NCI-H187 treated with DMSO at 0.1 percent for 48 hours (cell line): Measurements from ENCODE around the gene GFER.
"Not testable (repeated sequence)": the region's sequence is repeated elsewhere in the genome, so short reads cannot be mapped to it uniquely, and the experiment has no call there.

Experiments
- DNase-seq: peaks from one replicate; lab custom pipeline; 2025; lab: John Stamatoyannopoulos, UW

Gene GFER

DNA sequence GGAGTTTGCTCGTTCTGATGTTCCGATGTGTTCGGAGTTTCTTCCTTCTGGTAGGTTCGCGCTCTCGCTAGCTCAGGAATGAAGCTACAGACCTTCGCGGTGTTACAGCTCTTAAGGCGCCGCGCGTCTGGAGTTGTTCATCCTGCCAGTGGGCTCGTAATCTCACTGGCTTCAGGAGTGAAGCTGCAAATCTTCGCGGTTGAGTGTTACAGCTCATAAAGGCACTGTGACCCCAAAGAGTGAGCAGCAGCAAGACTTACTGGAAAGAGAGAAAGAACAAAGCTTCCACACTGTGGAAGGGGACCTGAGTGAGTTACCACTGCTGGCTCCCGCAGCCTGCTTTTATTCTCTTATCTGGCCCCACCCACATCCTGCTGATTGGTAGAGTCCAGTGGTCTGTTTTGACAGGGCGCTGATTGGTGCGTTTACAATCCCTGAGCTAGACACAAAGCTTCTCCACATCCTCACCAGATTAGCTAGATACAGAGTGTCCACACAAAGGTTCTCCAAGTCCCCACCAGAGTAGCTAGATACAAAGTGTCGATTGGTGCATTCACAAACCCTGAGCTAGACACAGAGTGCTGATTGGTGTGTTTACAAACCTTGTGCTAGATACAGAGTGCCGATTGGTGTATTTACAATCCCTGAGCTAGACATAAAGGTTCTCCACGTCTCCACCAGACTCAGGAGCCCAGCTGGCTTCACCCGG is 26.4 kb upstream of the GFER start:
- DNase-seq = not testable (repeated sequence)

DNA sequence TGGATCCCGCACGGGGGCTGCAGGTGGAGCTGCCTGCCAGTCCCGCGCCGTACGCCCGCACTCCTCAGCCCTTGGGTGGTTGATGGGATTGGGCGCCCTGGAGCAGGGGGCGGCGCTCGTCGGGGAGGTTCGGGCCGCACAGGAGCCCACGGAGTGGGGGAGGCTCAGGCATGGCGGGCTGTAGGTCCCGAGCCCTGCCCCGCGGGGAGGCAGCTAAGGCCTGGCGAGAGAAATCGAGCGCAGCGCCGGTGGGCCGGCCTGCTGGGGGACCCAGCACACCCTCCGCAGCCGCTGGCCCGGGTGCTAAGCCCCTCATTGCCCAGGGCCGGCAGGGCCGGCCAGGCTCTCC is 25.9 kb upstream of the GFER start:
- DNase-seq = not testable (repeated sequence)

- no peak for DNase-seq
These were observed 25.2 kb upstream of the GFER start for GRCh38 chr16:1958715-1959268.

DNA sequence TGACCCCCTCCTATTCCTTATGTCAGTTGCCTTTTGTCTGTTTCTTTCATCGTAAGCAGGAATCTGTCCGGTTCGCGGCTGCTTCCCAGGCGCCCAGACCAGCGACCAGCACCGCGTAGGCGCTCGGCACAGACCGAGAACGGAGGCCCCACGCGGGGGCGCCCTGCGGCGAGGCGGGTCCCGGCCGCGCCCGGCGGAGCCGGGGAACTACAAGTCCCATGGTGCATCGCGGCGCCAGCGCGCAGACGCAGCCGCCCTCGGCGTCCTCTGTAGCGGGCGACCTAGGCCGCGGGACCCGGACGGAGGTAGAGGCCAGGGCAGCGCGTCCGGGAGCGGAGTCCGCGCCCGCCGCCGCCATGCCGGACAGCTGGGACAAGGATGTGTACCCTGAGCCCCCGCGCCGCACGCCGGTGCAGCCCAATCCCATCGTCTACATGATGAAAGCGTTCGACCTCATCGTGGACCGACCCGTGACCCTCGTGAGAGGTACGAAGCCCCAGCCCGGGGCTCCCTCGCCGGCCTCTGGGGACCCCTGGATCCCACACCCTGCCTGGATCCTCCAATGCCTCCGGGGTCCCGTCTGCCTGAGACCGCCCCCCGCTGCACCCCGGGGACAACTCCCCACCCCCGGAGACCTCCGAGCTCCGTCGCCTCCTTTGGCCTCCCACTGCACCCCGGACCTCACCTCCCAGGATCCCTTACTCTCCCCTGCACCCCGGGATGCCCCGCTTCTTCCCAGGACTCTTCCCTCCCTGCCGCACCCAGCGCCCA is 24.5 kb upstream of the GFER start, which contains the start of gene NDUFB10:
NDUFB10 (plus strand) TSS at position 270 of the 771 bp plus-strand sequence; CDS start at position 357, 87 bp downstream.
- DNase-seq = peak; percentile 37

- no peak for DNase-seq
These were observed 23.0 kb upstream of the GFER start for GRCh38 chr16:1960665-1961630.

GRCh38 chr16:1961651-1962067 is 22.3 kb upstream of the GFER start:
- no peak for DNase-seq

DNA sequence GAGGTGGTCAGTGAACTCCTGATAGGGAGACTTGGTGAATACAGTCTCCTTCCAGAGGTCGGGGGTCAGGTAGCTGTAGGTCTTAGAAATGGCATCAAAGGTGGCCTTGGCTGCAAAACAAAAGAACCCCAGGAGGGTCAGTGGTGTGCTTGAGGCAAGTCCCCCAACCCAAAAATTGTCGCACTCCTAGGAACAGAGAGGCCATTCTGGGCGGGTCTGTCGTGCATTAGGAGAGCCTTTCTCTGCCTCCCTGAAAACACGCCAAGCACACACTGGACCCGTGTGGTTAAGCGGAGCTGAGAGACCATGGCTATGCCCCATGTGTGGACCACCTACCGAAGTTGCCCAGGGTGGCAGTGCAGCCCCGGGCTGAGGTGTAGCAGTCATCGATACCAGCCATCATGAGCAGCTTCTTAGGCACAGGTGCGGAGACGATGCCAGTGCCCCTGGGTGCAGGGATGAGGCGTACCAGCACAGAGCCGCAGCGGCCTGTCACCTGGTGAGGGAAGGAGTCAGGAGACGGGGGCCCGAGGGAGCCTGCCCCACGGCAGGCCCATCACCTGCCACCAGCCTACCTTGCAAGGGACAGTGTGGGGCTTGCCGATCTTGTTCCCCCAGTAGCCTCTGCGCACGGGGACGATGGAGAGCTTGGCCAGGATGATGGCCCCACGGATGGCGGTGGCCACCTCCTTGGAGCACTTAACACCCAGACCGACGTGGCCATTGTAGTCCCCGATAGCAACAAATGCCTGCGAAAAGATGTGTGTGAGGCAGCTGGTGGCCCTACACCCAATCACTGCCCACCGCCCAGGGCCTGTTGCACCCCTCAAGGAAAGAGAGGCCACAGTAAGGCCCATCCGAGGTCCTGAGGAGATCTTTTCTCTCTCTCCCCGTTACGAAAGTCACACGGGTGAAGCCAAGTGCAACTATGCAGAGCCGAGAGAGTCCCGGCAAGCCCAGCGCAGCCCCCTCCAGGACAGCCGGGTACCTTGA is 21.5 kb upstream of the GFER start:
- not testable (repeated sequence) for DNase-seq

DNA sequence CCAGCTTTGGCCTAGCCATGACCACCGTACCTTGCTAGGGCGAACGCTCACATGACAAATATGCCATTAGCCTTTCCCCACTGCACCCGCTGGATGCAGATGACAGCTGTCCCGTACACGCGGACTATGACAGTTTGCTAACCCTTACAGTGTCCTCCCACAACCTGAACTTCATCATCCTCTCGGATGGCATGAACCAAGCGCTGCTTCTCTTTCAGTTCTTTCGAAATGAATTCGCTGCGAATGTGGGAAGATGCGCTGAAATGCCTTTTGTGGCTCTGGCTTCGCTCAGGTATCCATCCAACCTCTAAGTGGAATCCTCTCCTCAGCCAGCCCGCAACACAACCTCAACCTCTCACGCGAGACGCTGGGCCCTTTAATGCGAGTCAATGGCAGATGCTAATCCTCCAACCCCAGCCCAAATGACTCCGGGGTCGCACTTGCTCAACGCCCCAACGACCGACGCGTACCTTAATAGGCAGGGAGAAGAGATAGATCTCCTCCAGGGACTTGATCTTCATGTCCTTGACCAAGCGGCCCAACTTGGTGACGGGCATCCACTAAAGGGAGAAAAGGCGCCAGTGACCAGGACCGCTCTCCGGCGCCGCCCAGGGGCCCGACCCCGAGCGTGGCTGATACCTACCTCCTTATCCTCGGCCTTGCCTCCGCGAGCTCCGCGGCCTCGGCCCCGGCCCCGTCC is 20.0 kb upstream of the GFER start:
- no peak for DNase-seq

DNA sequence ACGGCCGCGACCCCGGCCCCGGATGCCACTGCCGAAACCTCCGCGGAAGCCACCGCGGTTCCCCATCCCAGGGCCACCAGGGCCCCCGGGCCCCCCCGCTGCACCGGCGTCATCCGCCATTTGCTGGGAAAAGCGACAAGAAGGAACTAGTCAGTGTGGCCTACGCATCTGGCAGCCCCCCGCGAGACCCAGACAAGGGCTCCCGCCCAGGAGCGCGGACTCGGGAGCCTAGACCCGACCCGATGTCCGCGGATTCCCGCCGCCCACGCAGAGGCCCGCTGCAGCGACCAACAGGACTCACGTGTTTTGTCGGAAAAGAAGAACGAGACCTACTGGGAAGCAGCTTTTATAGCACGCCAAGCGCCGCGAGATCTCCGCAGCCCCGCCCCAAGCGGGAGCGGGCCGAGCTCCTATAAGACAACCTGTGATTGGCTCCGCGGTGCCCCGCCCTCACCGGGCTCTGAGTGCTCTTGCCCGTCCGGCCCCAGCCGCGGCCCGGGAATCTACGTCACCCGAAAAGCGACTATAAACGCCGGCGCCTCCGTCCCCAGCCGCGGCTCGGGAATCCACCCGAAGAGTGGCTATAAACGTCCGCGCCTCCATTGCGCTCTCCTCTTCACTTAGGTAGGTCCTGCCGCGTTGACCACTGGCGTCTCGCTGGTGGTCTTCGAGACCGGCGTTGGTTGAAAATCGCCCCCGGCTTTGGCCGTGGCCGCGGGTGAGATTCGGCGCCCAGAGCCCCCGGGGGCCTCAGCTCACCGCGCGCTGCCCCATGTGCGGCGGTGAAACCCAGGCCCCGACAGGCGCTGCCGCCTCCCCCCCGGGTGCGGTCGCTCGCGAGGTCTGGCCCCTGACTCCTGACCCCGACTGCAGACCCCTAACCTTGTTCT is 19.2 kb upstream of the GFER start, which contains the start of gene RPS2:
RPS2 (minus strand) TSS at position 321 of the 890 bp plus-strand sequence; CDS start at position 120, 201 bp downstream.
- peak; percentile 98 for DNase-seq

- DNase-seq = no peak
These were observed 18.5 kb upstream of the GFER start for GRCh38 chr16:1965396-1966001.

- no peak for DNase-seq
These were observed 17.5 kb upstream of the GFER start, which contains the start of gene RNF151 for GRCh38 chr16:1966460-1966859. RNF151 (plus strand) TSS chr16:1966856; CDS start chr16:1966882, 26 bp downstream.

GRCh38 chr16:1968146-1968953 is 15.6 kb upstream of the GFER start:
- DNase-seq = no peak

DNA sequence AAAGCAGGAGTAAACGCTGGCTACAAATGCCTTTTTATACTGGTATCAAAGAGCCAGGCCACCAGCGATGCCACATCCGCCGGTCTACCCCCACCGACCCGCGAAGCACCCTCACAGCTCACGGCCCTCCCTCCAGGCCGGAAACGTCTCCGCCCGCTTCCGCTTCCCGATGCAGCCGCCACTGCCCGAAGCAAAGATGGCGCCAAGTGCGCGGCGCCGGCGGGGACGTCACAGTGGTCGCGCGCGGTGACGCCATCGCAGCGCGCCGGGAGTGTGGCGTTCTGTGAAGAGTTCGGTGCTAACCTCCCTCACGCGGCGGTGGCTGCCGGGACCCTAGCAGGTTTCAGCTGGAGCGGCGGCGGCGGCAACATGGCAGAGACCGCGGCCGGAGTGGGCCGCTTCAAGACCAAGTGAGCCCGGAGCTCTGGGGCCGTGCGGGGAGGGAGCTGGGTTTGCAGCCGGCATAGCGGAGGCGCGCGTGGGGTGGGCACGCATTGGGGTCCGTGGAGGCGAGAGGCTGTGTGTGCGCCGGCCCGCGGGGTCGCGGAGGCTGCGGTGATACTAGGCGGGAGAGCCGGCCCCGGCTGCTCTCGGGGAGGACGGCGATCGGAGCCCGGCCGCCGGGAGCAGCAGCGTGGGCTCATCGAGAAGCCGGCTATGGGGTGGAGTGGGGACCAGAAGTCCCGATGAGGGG is 12.1 kb upstream of the GFER start, which contains the start of gene TBL3:
TBL3 (plus strand) TSS at position 258 of the 694 bp plus-strand sequence; CDS start at position 370, 112 bp downstream.
- peak; percentile 90 for DNase-seq

DNA sequence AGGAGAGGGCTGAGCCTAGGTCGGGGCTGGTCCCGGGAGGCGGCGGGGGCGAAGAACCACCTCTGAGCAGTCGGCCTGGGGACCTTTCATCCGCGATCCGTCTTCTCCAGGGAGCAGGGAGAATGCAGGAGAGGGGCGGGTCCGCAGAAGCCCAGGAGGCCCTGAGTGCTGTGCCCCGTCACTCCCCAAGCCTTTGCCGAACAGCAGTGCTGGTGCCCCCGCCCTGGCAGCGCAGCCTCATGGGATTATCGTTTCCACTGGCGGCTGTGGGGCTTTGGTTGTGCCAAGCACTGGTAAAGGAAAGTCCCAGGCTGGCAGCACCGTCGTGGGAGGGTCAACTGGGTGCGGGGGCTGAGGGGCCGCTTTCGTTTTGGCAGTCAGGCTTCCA is 11.5 kb upstream of the GFER start:
- DNase-seq = no peak

DNA sequence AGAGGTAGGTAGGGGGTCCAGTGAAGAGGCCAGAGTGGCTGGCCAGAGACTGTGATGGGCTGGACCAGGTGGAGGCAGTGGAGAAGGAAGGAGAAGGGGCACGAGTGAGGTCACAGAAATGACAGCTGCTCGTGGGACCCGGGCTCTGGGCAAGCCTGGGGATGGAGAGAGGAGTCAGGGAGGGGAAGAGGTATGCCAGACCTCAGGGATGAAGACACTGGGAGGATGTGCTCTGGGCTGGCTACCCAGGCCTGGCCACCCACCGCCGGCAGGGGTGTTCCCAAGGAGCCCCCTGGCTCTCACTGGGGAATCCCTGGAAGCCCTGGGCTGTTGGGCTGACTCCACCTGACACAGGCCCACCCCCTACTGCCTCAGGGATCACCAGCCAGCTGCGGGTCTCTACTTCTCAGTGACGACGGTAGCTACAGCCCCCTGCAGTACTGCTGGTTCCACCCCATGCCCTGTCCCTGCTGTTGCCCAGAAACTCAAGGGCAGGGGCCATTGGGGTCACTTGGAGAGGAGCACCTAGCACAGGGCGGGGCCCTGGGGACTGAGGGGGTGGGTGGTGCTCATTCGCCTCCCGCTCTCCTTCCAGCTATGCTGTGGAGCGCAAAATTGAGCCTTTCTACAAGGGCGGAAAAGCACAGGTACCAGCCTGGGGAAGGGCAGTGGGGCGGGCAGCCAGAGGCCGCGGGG is 10.4 kb upstream of the GFER start:
- DNase-seq = no peak
